HEK293 (cell line): ENCODE data around the gene HNRNPK.

Source experiments
- CTCF ChIA-PET: fragments of 350-600 bp; formaldehyde crosslinking; extraction: SDS; loops from one replicate; lab custom pipeline; 2021; ENCODE audit warnings: antibody characterized with exemption; lab: Yijun Ruan, JAX
- POLR2A ChIA-PET: fragments of 300-600 bp; formaldehyde crosslinking; extraction: SDS; loops from one replicate; lab custom pipeline; 2020; ENCODE audit warnings: antibody characterized with exemption, inconsistent platforms; lab: Yijun Ruan, JAX
- H3K27ac ChIP-seq: fragments of 200-500 bp; sonication (Bioruptor generic); 2 replicates; pipeline ENCODE4 v1.5.1; 2014; ENCODE audit warnings: low read depth, low read length, control low read depth, inconsistent platforms; ENCODE audit errors: extremely low read depth
- H3K36me3 ChIP-seq, 2 experiments: fragments of 200-500 bp in 1 of 2; sonication (Bioruptor generic) in 1 of 2; 1 replicate in 1 of 2; 2 replicates in 1 of 2; pipeline ENCODE4 v1.5.1; 2014 to 2017; ENCODE audit warnings: inconsistent platforms in 2 of 2, low read length in 2 of 2; ENCODE audit not compliant: control insufficient read depth in 2 of 2, insufficient read depth in 1 of 2
- H3K4me1 ChIP-seq: fragments of 200-500 bp; sonication (Bioruptor generic); 2 replicates; pipeline ENCODE4 v1.5.1; 2014; ENCODE audit warnings: mild to moderate bottlenecking, low read length, inconsistent platforms; ENCODE audit not compliant: control insufficient read depth, insufficient read depth
- H3K4me3 ChIP-seq: 2 replicates; pipeline ENCODE4 v1.5.1; 2011; ENCODE audit warnings: low read depth, mild to moderate bottlenecking, control low read depth, low read length, moderate library complexity
- H3K9me3 ChIP-seq: fragments of 200-500 bp; sonication (Bioruptor generic); 2 replicates; pipeline ENCODE4 v1.5.1; 2014; ENCODE audit warnings: low read depth, low read length, inconsistent platforms; ENCODE audit not compliant: control insufficient read depth, insufficient read depth
- HOXD13 ChIP-seq: sonication (generic); formaldehyde crosslinking; IDR thresholded peaks from 2 replicates; pipeline ENCODE4 v1.8.0; 2022; ENCODE audit warnings: missing genetic modification reagents, borderline replicate concordance
- KLF16 ChIP-seq: fragments of 450-650 bp; formaldehyde crosslinking; IDR thresholded peaks from 2 replicates; pipeline ENCODE4 v1.5.1; 2017; ENCODE audit warnings: missing biosample characterization, missing genetic modification characterization
- OSR2 ChIP-seq: fragments of 450-650 bp; formaldehyde crosslinking; IDR thresholded peaks from 2 replicates; pipeline ENCODE4 v1.5.1; 2016; ENCODE audit warnings: missing biosample characterization, missing genetic modification characterization
- PBX3 ChIP-seq: sonication (generic); formaldehyde crosslinking; IDR thresholded peaks from 2 replicates; pipeline ENCODE4 v1.8.1; 2022; ENCODE audit warnings: mild to moderate bottlenecking, moderate library complexity, missing genetic modification reagents
- PRDM1 ChIP-seq: fragments of 450-650 bp; formaldehyde crosslinking; IDR thresholded peaks from 2 replicates; pipeline ENCODE4; 2016; ENCODE audit warnings: missing biosample characterization, missing genetic modification characterization
- SCRT2 ChIP-seq: fragments of 450-650 bp; formaldehyde crosslinking; IDR thresholded peaks from 2 replicates; pipeline ENCODE4 v1.5.1; 2016; ENCODE audit warnings: missing biosample characterization, missing genetic modification characterization
- SP2 ChIP-seq: fragments of 450-650 bp; formaldehyde crosslinking; IDR thresholded peaks from 2 replicates; pipeline ENCODE4 v1.5.1; 2016; ENCODE audit warnings: missing biosample characterization, missing genetic modification characterization
- SP3 ChIP-seq: fragments of 450-650 bp; formaldehyde crosslinking; IDR thresholded peaks from 2 replicates; pipeline ENCODE4 v1.5.1; 2016; ENCODE audit warnings: missing biosample characterization, missing genetic modification characterization
- YY2 ChIP-seq: fragments of 450-650 bp; formaldehyde crosslinking; IDR thresholded peaks from 2 replicates; pipeline ENCODE4 v1.5.1; 2016; ENCODE audit warnings: missing biosample characterization, missing genetic modification characterization
- ZBTB20 ChIP-seq: fragments of 450-650 bp; formaldehyde crosslinking; IDR thresholded peaks from 2 replicates; pipeline ENCODE4 v1.5.1; 2016; ENCODE audit warnings: missing biosample characterization, missing genetic modification characterization
- ZNF248 ChIP-seq: fragments of 450-650 bp; formaldehyde crosslinking; IDR thresholded peaks from 2 replicates; pipeline ENCODE4 v1.5.1; 2017; ENCODE audit warnings: missing biosample characterization, missing genetic modification characterization
- ZNF398 ChIP-seq: fragments of 450-650 bp; formaldehyde crosslinking; IDR thresholded peaks from 2 replicates; pipeline ENCODE4 v1.5.1; 2017; ENCODE audit warnings: missing biosample characterization, missing genetic modification characterization
- ZNF558 ChIP-seq: fragments of 450-650 bp; formaldehyde crosslinking; IDR thresholded peaks from 2 replicates; pipeline ENCODE4 v1.5.1; 2016; ENCODE audit warnings: missing biosample characterization, missing genetic modification characterization
- ZNF664 ChIP-seq: fragments of 450-650 bp; formaldehyde crosslinking; IDR thresholded peaks from 2 replicates; pipeline ENCODE4 v1.5.1; 2016; ENCODE audit warnings: missing biosample characterization, missing genetic modification characterization
- TF ChIP-seq, protein P1 (sequence below): fragments of 450-650 bp; formaldehyde crosslinking; optimal IDR thresholded peaks from 2 replicates; pipeline ENCODE3; 2016; ENCODE audit warnings: missing biosample characterization, mild to moderate bottlenecking, missing genetic modification characterization
- TF ChIP-seq, protein P2 (sequence below): fragments of 450-650 bp; formaldehyde crosslinking; IDR thresholded peaks from 2 replicates; pipeline ENCODE4 v1.5.1; 2016; ENCODE audit warnings: missing biosample characterization, missing genetic modification characterization, borderline replicate concordance
- TF ChIP-seq, protein P3 (sequence below): fragments of 450-650 bp; formaldehyde crosslinking; IDR thresholded peaks from 2 replicates; pipeline ENCODE4 v1.5.1; 2016; ENCODE audit warnings: missing biosample characterization, missing genetic modification characterization, low read depth

HNRNPK gene

DNA sequence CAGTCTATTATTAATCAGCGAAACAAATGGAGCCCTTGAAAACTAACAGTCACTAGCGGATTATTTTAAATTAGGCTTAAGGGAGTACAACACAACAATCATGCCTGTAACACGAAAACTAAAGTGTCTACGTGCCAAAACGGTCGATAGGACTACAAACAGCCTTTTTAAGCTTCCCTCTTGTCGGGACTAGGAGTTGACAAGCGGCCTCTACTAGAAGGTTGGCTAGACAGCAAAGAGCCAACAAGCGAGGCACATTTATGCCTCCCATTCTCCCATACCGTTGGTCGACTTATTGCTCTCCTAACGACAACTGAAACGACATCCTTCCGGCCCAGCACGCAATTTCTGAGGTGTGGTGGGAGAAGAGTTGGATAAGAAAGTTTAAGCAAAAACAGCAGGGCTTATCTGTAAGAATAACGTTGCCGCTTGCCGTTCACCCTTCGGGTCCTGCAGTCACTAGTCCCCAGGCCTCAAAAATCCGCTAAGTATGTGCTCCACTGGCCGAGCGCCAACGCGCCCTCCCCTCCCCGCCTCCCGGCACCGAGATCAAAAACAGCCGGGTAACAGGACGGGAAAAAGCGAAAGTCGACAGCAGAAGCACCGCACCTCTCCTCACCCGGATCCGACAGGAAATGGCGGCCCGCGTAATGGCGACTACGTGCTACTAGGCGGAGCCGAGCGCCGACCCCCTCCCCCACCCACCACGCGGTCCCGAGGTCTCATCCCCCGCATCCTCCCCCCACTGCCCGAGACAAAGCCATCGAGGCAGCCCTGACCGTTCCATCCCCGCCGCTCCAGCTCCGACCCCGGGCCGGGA, 813 bp downstream of the HNRNPK start:
- ChIA-PET CTCF (interaction anchor here (0.6 to 2.2 kb wide), 4 partner anchors 12 to 1765 kb away, joined by 3 to 6 read pairs (median 4); no protein-coding TSS in a partner anchor), POLR2A (interaction anchor here (0.6 to 5.3 kb wide), 16 partner anchors 8 to 282 kb away, joined by 3 to 57 read pairs (median 4); a partner anchor contains a TSS)
- Histone ChIP-seq H3K4me3 (peak overlapping the region; percentile 98), H3K27ac (peak overlapping the region; percentile 99), H3K9me3 (no peaks in the 10 kb centered on the region), H3K4me1 (peaks cover 2% of the 10 kb centered on the region; the same call in 1 of the 2 replicates), H3K36me3 (peaks cover 13 to 52% of the 10 kb centered on the region in 2 experiments; a peak in 2 of 3 replicates)
- TF ChIP-seq SCRT2 (no peak), PBX3 (no peak), ZNF558 (tag by site-specific recombination) (no peak), SP3 (peak; percentile 15), SP2 (tag by site-specific recombination) (peak; percentile 43), ZNF398 (tag by site-specific recombination) (0 out of 2 replicates have a peak, but pooled peaks have one; percentile 6), PRDM1 (tag by site-specific recombination) (peak; percentile 87), OSR2 (peak; percentile 72), KLF16 (tag by site-specific recombination) (peak; percentile 59), YY2 (tag by site-specific recombination) (peak; percentile 37; the same call in 1 of the 2 replicates), HOXD13 (CRISPR knock-in tag) (0 out of 2 replicates have a peak, but pooled peaks have one; percentile 7)
- TF ChIP-seq, protein P1, sequence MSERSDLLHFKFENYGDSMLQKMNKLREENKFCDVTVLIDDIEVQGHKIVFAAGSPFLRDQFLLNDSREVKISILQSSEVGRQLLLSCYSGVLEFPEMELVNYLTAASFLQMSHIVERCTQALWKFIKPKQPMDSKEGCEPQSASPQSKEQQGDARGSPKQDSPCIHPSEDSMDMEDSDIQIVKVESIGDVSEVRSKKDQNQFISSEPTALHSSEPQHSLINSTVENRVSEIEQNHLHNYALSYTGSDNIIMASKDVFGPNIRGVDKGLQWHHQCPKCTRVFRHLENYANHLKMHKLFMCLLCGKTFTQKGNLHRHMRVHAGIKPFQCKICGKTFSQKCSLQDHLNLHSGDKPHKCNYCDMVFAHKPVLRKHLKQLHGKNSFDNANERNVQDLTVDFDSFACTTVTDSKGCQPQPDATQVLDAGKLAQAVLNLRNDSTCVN (tag by site-specific recombination): peak; percentile 20
- TF ChIP-seq, protein P2, sequence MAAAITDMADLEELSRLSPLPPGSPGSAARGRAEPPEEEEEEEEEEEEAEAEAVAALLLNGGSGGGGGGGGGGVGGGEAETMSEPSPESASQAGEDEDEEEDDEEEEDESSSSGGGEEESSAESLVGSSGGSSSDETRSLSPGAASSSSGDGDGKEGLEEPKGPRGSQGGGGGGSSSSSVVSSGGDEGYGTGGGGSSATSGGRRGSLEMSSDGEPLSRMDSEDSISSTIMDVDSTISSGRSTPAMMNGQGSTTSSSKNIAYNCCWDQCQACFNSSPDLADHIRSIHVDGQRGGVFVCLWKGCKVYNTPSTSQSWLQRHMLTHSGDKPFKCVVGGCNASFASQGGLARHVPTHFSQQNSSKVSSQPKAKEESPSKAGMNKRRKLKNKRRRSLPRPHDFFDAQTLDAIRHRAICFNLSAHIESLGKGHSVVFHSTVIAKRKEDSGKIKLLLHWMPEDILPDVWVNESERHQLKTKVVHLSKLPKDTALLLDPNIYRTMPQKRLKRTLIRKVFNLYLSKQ: no peak

GRCh38 chr9:83977196-83977595, 2.8 kb downstream of the HNRNPK start:
- TF ChIP-seq SP3: no peak
- TF ChIP-seq ZNF248 (tag by site-specific recombination): no peak
- TF ChIP-seq, protein P3, sequence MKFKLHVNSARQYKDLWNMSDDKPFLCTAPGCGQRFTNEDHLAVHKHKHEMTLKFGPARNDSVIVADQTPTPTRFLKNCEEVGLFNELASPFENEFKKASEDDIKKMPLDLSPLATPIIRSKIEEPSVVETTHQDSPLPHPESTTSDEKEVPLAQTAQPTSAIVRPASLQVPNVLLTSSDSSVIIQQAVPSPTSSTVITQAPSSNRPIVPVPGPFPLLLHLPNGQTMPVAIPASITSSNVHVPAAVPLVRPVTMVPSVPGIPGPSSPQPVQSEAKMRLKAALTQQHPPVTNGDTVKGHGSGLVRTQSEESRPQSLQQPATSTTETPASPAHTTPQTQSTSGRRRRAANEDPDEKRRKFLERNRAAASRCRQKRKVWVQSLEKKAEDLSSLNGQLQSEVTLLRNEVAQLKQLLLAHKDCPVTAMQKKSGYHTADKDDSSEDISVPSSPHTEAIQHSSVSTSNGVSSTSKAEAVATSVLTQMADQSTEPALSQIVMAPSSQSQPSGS (tag by site-specific recombination): no peak
- TF ChIP-seq ZBTB20 (tag by site-specific recombination): no peak
- TF ChIP-seq ZNF664 (tag by site-specific recombination): no peak
- Histone ChIP-seq H3K4me1 (no peaks in the 10 kb centered on the region), H3K9me3 (no peaks in the 10 kb centered on the region), H3K4me3 (peak overlapping the region; percentile 98), H3K27ac (no peak overlapping the region), H3K36me3 (peaks cover 30 to 72% of the 10 kb centered on the region in 2 experiments; a peak in 2 of 3 replicates)
- CTCF ChIA-PET: interaction anchor here (1.1 to 2.2 kb wide), 2 partner anchors 196 to 284 kb away, joined by 5 to 6 read pairs; no protein-coding TSS in a partner anchor
- POLR2A ChIA-PET: interaction anchor here (0.6 to 5.3 kb wide), 3 partner anchors 14 to 210 kb away, joined by 3 to 57 read pairs (median 4); no protein-coding TSS in a partner anchor
